Choroid plexus epithelial cell (primary cell): Measurements from ENCODE around the gene SYT2.
A peak's percentile ranks its signal among the peaks of the same experiment; 100 is the strongest.

ENCODE experiments used
- DNase-seq: peaks from one replicate; pipeline ENCODE4 v3.0.0-alpha.2; 2010; ENCODE audit warnings: low read depth
- H3K4me3 ChIP-seq: 2 replicates; pipeline ENCODE4 v1.5.1; 2011; ENCODE audit warnings: low read depth, mild to moderate bottlenecking, control low read depth, low read length, moderate library complexity
- TF ChIP-seq, protein P1 (sequence below): conservative IDR thresholded peaks from 2 replicates; pipeline ENCODE4 v1.5.1; 2011; ENCODE audit warnings: low read depth, mild to moderate bottlenecking, control low read depth, inconsistent platforms, low read length, moderate library complexity

The SYT2 gene

DNA sequence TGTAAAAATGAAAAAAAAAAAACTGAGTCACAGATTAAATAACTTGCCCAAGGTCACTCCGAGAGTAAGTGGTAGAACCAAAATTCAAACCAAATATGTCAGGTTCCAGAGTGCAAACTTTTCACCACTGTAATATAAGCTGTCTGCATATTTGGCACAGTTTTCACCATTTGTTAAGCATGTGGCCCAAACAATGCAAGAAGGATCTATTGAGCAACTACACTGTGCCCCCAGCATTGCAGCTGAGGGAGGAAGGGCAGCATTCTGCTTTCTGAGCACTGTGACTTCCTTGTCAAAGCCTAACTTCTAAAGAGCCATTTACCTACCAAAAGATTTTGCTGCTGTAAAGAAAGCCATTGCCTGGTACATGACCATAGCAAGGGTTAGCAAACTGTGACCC, 133.4 kb downstream of the SYT2 start:
- TF ChIP-seq, protein P1, sequence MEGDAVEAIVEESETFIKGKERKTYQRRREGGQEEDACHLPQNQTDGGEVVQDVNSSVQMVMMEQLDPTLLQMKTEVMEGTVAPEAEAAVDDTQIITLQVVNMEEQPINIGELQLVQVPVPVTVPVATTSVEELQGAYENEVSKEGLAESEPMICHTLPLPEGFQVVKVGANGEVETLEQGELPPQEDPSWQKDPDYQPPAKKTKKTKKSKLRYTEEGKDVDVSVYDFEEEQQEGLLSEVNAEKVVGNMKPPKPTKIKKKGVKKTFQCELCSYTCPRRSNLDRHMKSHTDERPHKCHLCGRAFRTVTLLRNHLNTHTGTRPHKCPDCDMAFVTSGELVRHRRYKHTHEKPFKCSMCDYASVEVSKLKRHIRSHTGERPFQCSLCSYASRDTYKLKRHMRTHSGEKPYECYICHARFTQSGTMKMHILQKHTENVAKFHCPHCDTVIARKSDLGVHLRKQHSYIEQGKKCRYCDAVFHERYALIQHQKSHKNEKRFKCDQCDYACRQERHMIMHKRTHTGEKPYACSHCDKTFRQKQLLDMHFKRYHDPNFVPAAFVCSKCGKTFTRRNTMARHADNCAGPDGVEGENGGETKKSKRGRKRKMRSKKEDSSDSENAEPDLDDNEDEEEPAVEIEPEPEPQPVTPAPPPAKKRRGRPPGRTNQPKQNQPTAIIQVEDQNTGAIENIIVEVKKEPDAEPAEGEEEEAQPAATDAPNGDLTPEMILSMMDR, result no peak
- DNase-seq, result peak; percentile 92
- H3K4me3 ChIP-seq, result no peak overlapping the region

- peak; percentile 40 for DNase-seq
- H3K4me3 ChIP-seq, result no peak overlapping the region
- TF ChIP-seq, protein P1, result no peak
These were observed 134.2 kb downstream of the SYT2 start for GRCh38 chr1:202575918-202576653.

- no peak for DNase-seq
- TF ChIP-seq, protein P1, result no peak
- no peak overlapping the region for H3K4me3 ChIP-seq
These were observed 137.4 kb downstream of the SYT2 start for GRCh38 chr1:202572867-202573266.

DNA sequence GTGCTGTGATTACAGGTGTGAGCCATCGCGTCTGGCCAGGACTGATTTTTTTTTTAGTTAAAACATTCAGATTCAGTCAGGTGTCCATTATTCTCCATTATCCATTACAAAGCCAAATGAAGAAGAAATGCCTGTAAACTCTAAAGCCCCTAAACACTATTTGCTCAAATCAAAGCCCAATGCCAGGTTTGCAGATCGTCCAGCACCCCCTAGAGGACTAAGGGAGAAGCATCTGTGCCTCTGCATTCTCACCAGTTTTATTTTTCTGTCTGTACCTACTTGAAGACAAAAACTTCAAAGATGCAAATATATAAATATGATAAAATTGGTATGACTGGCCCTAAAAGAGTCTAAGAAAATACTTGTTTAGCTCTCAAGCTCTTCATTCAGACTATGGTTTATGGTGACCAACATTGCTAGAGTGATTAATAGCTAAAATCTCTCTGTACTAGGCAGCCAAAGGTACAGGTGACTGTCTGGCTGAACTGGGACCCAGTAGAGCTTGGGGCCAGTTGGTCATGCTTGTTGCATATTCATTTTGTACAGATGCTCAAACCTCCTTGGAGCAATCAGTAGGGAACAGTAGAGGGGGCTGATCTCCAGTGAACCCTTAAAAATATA, 138.4 kb downstream of the SYT2 start:
- H3K4me3 ChIP-seq, result no peak overlapping the region
- peak; percentile 81 for DNase-seq
- TF ChIP-seq, protein P1, result peak; percentile 96

- no peak for DNase-seq
- H3K4me3 ChIP-seq, result no peak overlapping the region
- TF ChIP-seq, protein P1, result no peak
These were observed 140.6 kb downstream of the SYT2 start for GRCh38 chr1:202569393-202570322.

GRCh38 chr1:202568826-202569225, 141.4 kb downstream of the SYT2 start:
- peak; percentile 65 for DNase-seq
- H3K4me3 ChIP-seq, result no peak overlapping the region
- TF ChIP-seq, protein P1, result no peak
